OCI-LY1 (cell line): Measurements from ENCODE around the gene RUNDC1.

Experiments
- H2AFZ ChIP-seq: fragments of 200-600 bp; sonication (generic), shearing (Covaris generic); 2 replicates; pipeline ENCODE4 v1.6.0; 2014; ENCODE audit warnings: antibody characterized with exemption, mild to moderate bottlenecking, low read length
- H3F3A ChIP-seq: fragments of 200-600 bp; sonication (generic), shearing (Covaris generic); 2 replicates; pipeline ENCODE4 v1.6.0; 2014; ENCODE audit warnings: mild to moderate bottlenecking, antibody characterized with exemption, low read length, moderate library complexity; ENCODE audit not compliant: insufficient read depth
- H3K27ac ChIP-seq: fragments of 200-600 bp; sonication (generic); 2 replicates; pipeline ENCODE4 v1.5.1; 2014; ENCODE audit warnings: low read length, mixed run types, mild to moderate bottlenecking, low read depth; ENCODE audit not compliant: poor library complexity, severe bottlenecking
- H3K27me3 ChIP-seq: fragments of 200-600 bp; sonication (generic); 2 replicates; pipeline ENCODE4 v1.6.0; 2014; ENCODE audit warnings: antibody characterized with exemption, mild to moderate bottlenecking, low read length, moderate library complexity; ENCODE audit not compliant: insufficient read depth
- H3K36me3 ChIP-seq: fragments of 200-600 bp; sonication (generic); 2 replicates; pipeline ENCODE4 v1.6.1; 2014; ENCODE audit warnings: mild to moderate bottlenecking, antibody characterized with exemption, low read length, moderate library complexity, mixed read lengths; ENCODE audit not compliant: insufficient read depth
- H3K4me1 ChIP-seq: fragments of 200-600 bp; sonication (generic); 2 replicates; pipeline ENCODE4 v1.5.1; 2014; ENCODE audit warnings: mild to moderate bottlenecking, low read length, moderate library complexity; ENCODE audit not compliant: insufficient read depth, severe bottlenecking
- H3K4me2 ChIP-seq: fragments of 200-600 bp; sonication (generic), shearing (Covaris generic); 2 replicates; pipeline ENCODE4 v1.6.1; 2014; ENCODE audit warnings: low read length
- H3K4me3 ChIP-seq: fragments of 200-600 bp; sonication (generic); 2 replicates; pipeline ENCODE4 v1.5.1; 2014; ENCODE audit warnings: low read length, low read depth, mild to moderate bottlenecking, mixed read lengths; ENCODE audit not compliant: poor library complexity, severe bottlenecking
- H3K79me2 ChIP-seq: fragments of 200-600 bp; shearing (Covaris generic); 2 replicates; pipeline ENCODE4 v1.6.1; 2016; ENCODE audit warnings: mixed run types, low read length, mixed read lengths; ENCODE audit not compliant: insufficient read depth
- H3K9ac ChIP-seq: fragments of 200-600 bp; sonication (generic), shearing (Covaris generic); 2 replicates; pipeline ENCODE4 v1.6.1; 2014; ENCODE audit warnings: mild to moderate bottlenecking, low read length, mixed read lengths
- H3K9me2 ChIP-seq: fragments of 200-600 bp; sonication (generic), shearing (Covaris generic); 2 replicates; pipeline ENCODE4 v1.6.1; 2014; ENCODE audit warnings: low read depth, mild to moderate bottlenecking, low read length, mixed read lengths
- H3K9me3 ChIP-seq: fragments of 200-600 bp; shearing (Covaris generic); 2 replicates; pipeline ENCODE4 v1.6.1; 2014; ENCODE audit warnings: low read length, mixed read lengths
- H4K20me1 ChIP-seq: fragments of 200-600 bp; sonication (generic), shearing (Covaris generic); 2 replicates; pipeline ENCODE4 v1.6.0; 2016; ENCODE audit warnings: mild to moderate bottlenecking, low read length; ENCODE audit not compliant: insufficient read depth
- EZH2 ChIP-seq: fragments of 200-600 bp; sonication (generic), shearing (Covaris generic); IDR thresholded peaks from 2 replicates; pipeline ENCODE4 v1.8.0; 2017; ENCODE audit warnings: borderline replicate concordance, mixed run types, mild to moderate bottlenecking, antibody characterized with exemption, low read length, moderate library complexity, mixed read lengths
- TF ChIP-seq, protein P1 (sequence below): fragments of 200-600 bp; sonication (generic), shearing (Covaris generic); IDR thresholded peaks from 2 replicates; pipeline ENCODE4 v1.5.1; 2017; ENCODE audit warnings: mild to moderate bottlenecking, antibody characterized with exemption, low read length, moderate library complexity, mixed read lengths

RUNDC1 gene

DNA sequence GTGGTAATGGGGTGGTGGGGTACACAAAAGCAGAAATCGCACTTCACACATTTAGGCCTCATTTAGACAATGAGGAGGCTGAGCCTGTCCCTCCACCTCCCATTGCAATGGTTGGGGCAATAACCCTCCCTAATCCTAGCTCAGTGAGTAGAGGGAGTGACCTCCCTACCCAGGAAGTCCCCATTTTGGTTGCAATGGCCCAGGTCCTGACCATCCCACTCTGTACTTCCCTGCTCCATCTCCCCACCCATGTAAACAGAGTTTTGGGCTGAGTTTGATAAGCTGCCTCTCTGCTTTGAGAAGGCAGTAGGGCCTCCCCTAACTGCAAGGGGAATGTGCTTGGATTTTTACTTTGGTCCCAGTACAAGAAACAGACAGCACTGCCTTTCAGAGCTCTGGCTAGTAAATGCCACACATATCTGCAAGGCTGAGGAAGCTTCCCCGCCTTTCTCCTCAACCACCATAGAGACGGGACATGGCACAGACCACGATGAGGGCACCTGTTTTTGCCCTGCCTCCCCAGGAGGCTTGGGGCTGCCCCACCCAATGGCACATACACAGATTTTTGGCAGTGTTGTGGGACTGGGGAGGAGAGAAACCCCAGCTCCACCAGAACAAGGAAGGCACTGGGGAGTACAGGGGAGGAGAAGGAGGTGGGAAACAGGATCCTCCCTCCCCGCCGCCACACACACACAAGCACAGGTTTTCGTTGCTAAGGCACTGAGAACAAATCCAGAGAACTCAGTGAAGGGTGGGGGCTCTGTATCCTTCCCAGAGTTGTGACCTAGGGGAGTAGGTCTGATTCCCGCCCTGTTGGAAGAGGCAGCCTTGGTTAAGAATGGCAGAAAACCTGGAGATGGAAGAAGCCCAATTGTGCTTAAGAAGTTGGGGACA, 34.5 kb downstream of the RUNDC1 start:
- Histone ChIP-seq H3K9me2 (no peaks in the 10 kb centered on the region), H2AFZ (no peak overlapping the region), H3K4me1 (peaks cover 9% of the 10 kb centered on the region), H3K4me2 (no peak overlapping the region), H3K79me2 (no peaks in the 10 kb centered on the region), H3K9ac (no peak overlapping the region), H3K27me3 (no peaks in the 10 kb centered on the region), H4K20me1 (no peaks in the 10 kb centered on the region), H3K9me3 (no peaks in the 10 kb centered on the region), H3K27ac (no peak overlapping the region), H3K4me3 (no peak overlapping the region), H3F3A (no peaks in the 10 kb centered on the region), H3K36me3 (peaks cover 7% of the 10 kb centered on the region; the same call in 1 of the 2 replicates)
- TF ChIP-seq, protein P1, sequence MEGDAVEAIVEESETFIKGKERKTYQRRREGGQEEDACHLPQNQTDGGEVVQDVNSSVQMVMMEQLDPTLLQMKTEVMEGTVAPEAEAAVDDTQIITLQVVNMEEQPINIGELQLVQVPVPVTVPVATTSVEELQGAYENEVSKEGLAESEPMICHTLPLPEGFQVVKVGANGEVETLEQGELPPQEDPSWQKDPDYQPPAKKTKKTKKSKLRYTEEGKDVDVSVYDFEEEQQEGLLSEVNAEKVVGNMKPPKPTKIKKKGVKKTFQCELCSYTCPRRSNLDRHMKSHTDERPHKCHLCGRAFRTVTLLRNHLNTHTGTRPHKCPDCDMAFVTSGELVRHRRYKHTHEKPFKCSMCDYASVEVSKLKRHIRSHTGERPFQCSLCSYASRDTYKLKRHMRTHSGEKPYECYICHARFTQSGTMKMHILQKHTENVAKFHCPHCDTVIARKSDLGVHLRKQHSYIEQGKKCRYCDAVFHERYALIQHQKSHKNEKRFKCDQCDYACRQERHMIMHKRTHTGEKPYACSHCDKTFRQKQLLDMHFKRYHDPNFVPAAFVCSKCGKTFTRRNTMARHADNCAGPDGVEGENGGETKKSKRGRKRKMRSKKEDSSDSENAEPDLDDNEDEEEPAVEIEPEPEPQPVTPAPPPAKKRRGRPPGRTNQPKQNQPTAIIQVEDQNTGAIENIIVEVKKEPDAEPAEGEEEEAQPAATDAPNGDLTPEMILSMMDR, result no peak
- TF ChIP-seq EZH2, result no peak

DNA sequence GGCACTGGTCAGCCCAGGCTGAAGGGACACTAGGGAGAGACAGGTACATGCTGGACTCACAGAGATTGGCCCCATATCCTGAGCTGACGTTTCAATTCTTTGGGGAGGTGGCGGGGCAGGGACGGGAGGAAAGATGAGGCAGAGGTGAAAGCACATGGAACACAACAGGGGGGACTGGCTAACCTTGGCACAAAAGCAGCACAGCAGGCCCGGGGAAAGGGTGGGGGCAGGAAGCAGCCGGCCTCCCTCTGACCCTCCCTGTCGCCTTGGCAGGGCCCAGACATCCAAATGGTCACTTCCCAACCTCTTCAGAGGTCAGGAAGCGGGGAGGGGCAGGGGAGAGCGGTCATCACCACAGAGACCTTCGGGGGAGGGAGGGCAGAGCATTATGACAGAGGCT, 35.2 kb downstream of the RUNDC1 start:
- H3K4me2 ChIP-seq, result no peak overlapping the region
- no peak overlapping the region for H3K4me3 ChIP-seq
- peaks cover 9% of the 10 kb centered on the region for H3K4me1 ChIP-seq
- no peaks in the 10 kb centered on the region for H3K27me3 ChIP-seq
- H3K9ac ChIP-seq, result no peak overlapping the region
- H2AFZ ChIP-seq, result no peak overlapping the region
- no peak for TF ChIP-seq EZH2
- TF ChIP-seq, protein P1, result no peak
- no peaks in the 10 kb centered on the region for H3K9me3 ChIP-seq
- no peaks in the 10 kb centered on the region for H3K79me2 ChIP-seq
- H3F3A ChIP-seq, result no peaks in the 10 kb centered on the region
- no peak overlapping the region for H3K27ac ChIP-seq
- no peaks in the 10 kb centered on the region for H4K20me1 ChIP-seq
- peaks cover 7% of the 10 kb centered on the region; the same call in 1 of the 2 replicates for H3K36me3 ChIP-seq
- no peaks in the 10 kb centered on the region for H3K9me2 ChIP-seq

DNA sequence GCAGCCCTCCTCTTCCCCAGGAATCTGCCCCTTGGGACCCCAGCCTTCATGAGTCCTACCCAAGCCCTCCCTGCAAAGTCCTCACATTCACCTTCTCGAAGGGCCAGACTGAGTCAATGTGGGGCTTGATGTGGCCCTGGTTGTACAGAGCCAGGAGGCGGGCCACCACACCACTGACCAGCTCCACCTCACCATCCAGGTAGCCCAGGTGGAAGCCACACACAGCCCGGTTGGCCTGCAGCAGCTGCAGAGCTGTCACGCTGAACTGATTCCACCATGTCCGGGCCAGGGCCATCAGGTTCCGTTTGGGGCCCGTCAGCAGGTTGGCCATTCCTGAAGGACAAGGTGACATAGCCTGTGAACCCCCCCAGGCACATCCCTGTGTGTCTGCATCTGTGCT, 35.9 kb downstream of the RUNDC1 start:
- Histone ChIP-seq H2AFZ (no peak overlapping the region), H3K36me3 (peaks cover 7% of the 10 kb centered on the region; the same call in 1 of the 2 replicates)
- no peak for TF ChIP-seq EZH2
- TF ChIP-seq, protein P1, result no peak

More for the DNA sequence above, 35.9 kb downstream of the RUNDC1 start:
- H3K79me2 ChIP-seq, result no peaks in the 10 kb centered on the region
- H3K4me2 ChIP-seq, result no peak overlapping the region
- no peak overlapping the region for H3K9ac ChIP-seq
- no peaks in the 10 kb centered on the region for H3K9me2 ChIP-seq
- no peak overlapping the region for H3K27ac ChIP-seq
- no peak overlapping the region for H3K4me3 ChIP-seq
- H3F3A ChIP-seq, result no peaks in the 10 kb centered on the region
- no peaks in the 10 kb centered on the region for H3K9me3 ChIP-seq
- H3K27me3 ChIP-seq, result no peaks in the 10 kb centered on the region
- no peaks in the 10 kb centered on the region for H4K20me1 ChIP-seq
- peaks cover 15% of the 10 kb centered on the region for H3K4me1 ChIP-seq
